Mesenchymal stem cell (in vitro differentiated cells and primary cell): ENCODE data around the gene SERGEF.

Source experiments
- DNase-seq: peaks from one replicate; pipeline ENCODE4 v3.0.0-alpha.2; 2013
- H2AFZ ChIP-seq: one replicate; pipeline ENCODE4 v1.6.1; 2013; ENCODE audit warnings: low read depth, mild to moderate bottlenecking, control low read depth, inconsistent platforms, low read length, moderate library complexity
- H2AK5ac ChIP-seq: 2 replicates; pipeline ENCODE4 v1.6.1; 2013; ENCODE audit warnings: low read length, moderate library complexity, mild to moderate bottlenecking, inconsistent platforms; ENCODE audit not compliant: severe bottlenecking
- H2BK120ac ChIP-seq: one replicate; pipeline ENCODE4 v1.6.1; 2013; ENCODE audit warnings: low read depth, mild to moderate bottlenecking, inconsistent platforms, low read length, moderate library complexity
- H2BK12ac ChIP-seq, 2 experiments: one replicate each; pipeline ENCODE4 v1.6.1; 2013; ENCODE audit warnings: inconsistent platforms in 2 of 2, low read length in 2 of 2, mild to moderate bottlenecking in 2 of 2, moderate library complexity in 2 of 2, control low read depth in 1 of 2
- H2BK15ac ChIP-seq: one replicate; pipeline ENCODE4 v1.6.1; 2013; ENCODE audit warnings: mild to moderate bottlenecking, low read depth, inconsistent platforms; ENCODE audit not compliant: poor library complexity, severe bottlenecking
- H2BK5ac ChIP-seq: 2 replicates; pipeline ENCODE4 v1.6.1; 2013; ENCODE audit warnings: low read depth, mild to moderate bottlenecking, low read length, control low read depth, inconsistent platforms; ENCODE audit not compliant: poor library complexity, severe bottlenecking
- H3K14ac ChIP-seq, 2 experiments: one replicate each; pipeline ENCODE4 v1.6.1; 2013; ENCODE audit warnings: inconsistent platforms in 2 of 2, low read length in 2 of 2, control low read depth in 1 of 2, mild to moderate bottlenecking in 1 of 2, moderate library complexity in 1 of 2
- H3K18ac ChIP-seq, 2 experiments: one replicate each; pipeline ENCODE4 v1.6.1; 2013; ENCODE audit warnings: inconsistent platforms in 2 of 2, low read length in 2 of 2, control low read depth in 1 of 2, low read depth in 1 of 2, mild to moderate bottlenecking in 1 of 2
- H3K23ac ChIP-seq, 2 experiments: one replicate each; pipeline ENCODE4 v1.6.1; 2013; ENCODE audit warnings: inconsistent platforms in 2 of 2, low read length in 2 of 2, mild to moderate bottlenecking in 2 of 2, moderate library complexity in 2 of 2, control low read depth in 1 of 2
- H3K27ac ChIP-seq: 2 replicates; pipeline ENCODE4 v1.5.1; 2013; ENCODE audit warnings: mild to moderate bottlenecking, moderate library complexity, low read length, control low read depth, inconsistent platforms; ENCODE audit not compliant: poor library complexity, severe bottlenecking
- H3K27me3 ChIP-seq, 2 experiments: 2 replicates each; pipeline versions ENCODE4 v1.6.1 to v1.7.0; 2013; ENCODE audit warnings: low read length in 2 of 2, mild to moderate bottlenecking in 2 of 2, moderate library complexity in 2 of 2, control low read depth in 1 of 2, inconsistent platforms in 1 of 2; ENCODE audit not compliant: control insufficient read depth in 1 of 2, insufficient read depth in 1 of 2
- H3K36me3 ChIP-seq, 2 experiments: 2 replicates each; pipeline versions ENCODE4 v1.6.1 to v1.7.0; 2013; ENCODE audit warnings: low read length in 2 of 2, control low read depth in 1 of 2, inconsistent platforms in 1 of 2, low read depth in 1 of 2, mild to moderate bottlenecking in 1 of 2; ENCODE audit not compliant: insufficient read depth in 2 of 2, control insufficient read depth in 1 of 2
- H3K4ac ChIP-seq, 2 experiments: one replicate each; pipeline ENCODE4 v1.6.1; 2013; ENCODE audit warnings: inconsistent platforms in 2 of 2, low read length in 2 of 2, mild to moderate bottlenecking in 2 of 2, moderate library complexity in 2 of 2, control low read depth in 1 of 2, low read depth in 1 of 2
- H3K4me1 ChIP-seq: 2 replicates; pipeline ENCODE4 v1.6.1; 2013; ENCODE audit warnings: low read depth, low read length, control low read depth; ENCODE audit not compliant: control insufficient read depth, insufficient read depth
- H3K4me2 ChIP-seq: 2 replicates; pipeline ENCODE4 v1.6.1; 2013; ENCODE audit warnings: low read length, mild to moderate bottlenecking, inconsistent platforms; ENCODE audit not compliant: poor library complexity, severe bottlenecking
- H3K4me3 ChIP-seq, 2 experiments: 2 replicates each; pipeline versions ENCODE4 v1.5.1 to v1.7.0; 2013; ENCODE audit warnings: low read length in 2 of 2, mild to moderate bottlenecking in 2 of 2, control low read depth in 1 of 2, low read depth in 1 of 2; ENCODE audit not compliant: insufficient read depth in 1 of 2
- H3K79me1 ChIP-seq: replicated peaks from 2 replicates; pipeline ENCODE4 v1.6.1; 2013; ENCODE audit warnings: mild to moderate bottlenecking, control low read depth, low read length, inconsistent platforms; ENCODE audit not compliant: poor library complexity, severe bottlenecking
- H3K9ac ChIP-seq: 2 replicates; pipeline ENCODE4 v1.7.0; 2013; ENCODE audit warnings: mild to moderate bottlenecking, low read length, moderate library complexity
- H3K9me3 ChIP-seq: 2 replicates; pipeline ENCODE4 v1.7.0; 2013; ENCODE audit warnings: mild to moderate bottlenecking, low read length; ENCODE audit not compliant: control insufficient read depth
- H4K8ac ChIP-seq: one replicate; pipeline ENCODE4 v1.6.1; 2013; ENCODE audit warnings: inconsistent platforms, mild to moderate bottlenecking, low read length, moderate library complexity
- H4K91ac ChIP-seq: one replicate; pipeline ENCODE4 v1.6.1; 2013; ENCODE audit warnings: mild to moderate bottlenecking, low read length, inconsistent platforms
- WGBS: methylation state at CpG from one replicate; pipeline ENCODE4 v1.1.7; 2013; ENCODE audit warnings: mixed read lengths; 5-methylcytosine and 5-hydroxymethylcytosine counted together

Gene SERGEF

GRCh38 chr11:18022419-18022818, 9.6 kb upstream of the SERGEF start:
- no peaks in the 10 kb centered on the region for H3K9me3 ChIP-seq
- DNase-seq: no peak
- H3K9ac ChIP-seq: no peak overlapping the region
- H3K79me1 ChIP-seq: no peaks in the 10 kb centered on the region
- no peak overlapping the region for H3K4me3 ChIP-seq
- H3K14ac ChIP-seq: no peak overlapping the region
- H2BK5ac ChIP-seq: no peak overlapping the region
- H2AFZ ChIP-seq: no peak overlapping the region
- no peak overlapping the region for H2BK15ac ChIP-seq
- H3K4ac ChIP-seq: no peak overlapping the region
- H2AK5ac ChIP-seq: no peak overlapping the region
- no peak overlapping the region for H4K91ac ChIP-seq
- no peak overlapping the region for H3K23ac ChIP-seq
- no peaks in the 10 kb centered on the region for H3K4me1 ChIP-seq
- no peak overlapping the region for H3K27ac ChIP-seq
- no peak overlapping the region for H2BK12ac ChIP-seq
- WGBS: no CpG with 5 or more reads among the region's 1 CpG
- no peaks in the 10 kb centered on the region for H3K36me3 ChIP-seq
- H4K8ac ChIP-seq: no peak overlapping the region
- H3K18ac ChIP-seq: no peak overlapping the region
- no peak overlapping the region for H3K4me2 ChIP-seq
- no peaks in the 10 kb centered on the region for H3K27me3 ChIP-seq
- H2BK120ac ChIP-seq: no peak overlapping the region

- no peak overlapping the region for H2AFZ ChIP-seq
- H3K4me3 ChIP-seq: no peak overlapping the region
- no peak overlapping the region for H3K4ac ChIP-seq
- H3K18ac ChIP-seq: no peak overlapping the region
- no peak overlapping the region for H3K23ac ChIP-seq
- no peak overlapping the region for H3K27ac ChIP-seq
- no peak overlapping the region for H2BK5ac ChIP-seq
- H3K27me3 ChIP-seq: peaks cover 0 to 4% of the 10 kb centered on the region in 2 experiments
- H4K8ac ChIP-seq: no peak overlapping the region
- no peaks in the 10 kb centered on the region for H3K79me1 ChIP-seq
- H2BK12ac ChIP-seq: no peak overlapping the region
- H3K9ac ChIP-seq: no peak overlapping the region
- no peaks in the 10 kb centered on the region for H3K9me3 ChIP-seq
- no peak overlapping the region for H2AK5ac ChIP-seq
- H2BK15ac ChIP-seq: no peak overlapping the region
- H3K36me3 ChIP-seq: no peaks in the 10 kb centered on the region
- H4K91ac ChIP-seq: no peak overlapping the region
- no peak overlapping the region for H3K4me2 ChIP-seq
- no peak for DNase-seq
- H3K14ac ChIP-seq: no peak overlapping the region
- no peaks in the 10 kb centered on the region for H3K4me1 ChIP-seq
- no peak overlapping the region for H2BK120ac ChIP-seq
Measured at GRCh38 chr11:18019650-18020049, 6.8 kb upstream of the SERGEF start.

- Histone ChIP-seq H2BK5ac (no peak overlapping the region), H2AFZ (no peak overlapping the region), H3K4me1 (peaks cover 8% of the 10 kb centered on the region), H3K9me3 (no peaks in the 10 kb centered on the region), H2BK15ac (no peak overlapping the region), H3K36me3 (no peaks in the 10 kb centered on the region), H3K4me2 (no peak overlapping the region), H2AK5ac (no peak overlapping the region), H3K18ac (no peak overlapping the region), H3K79me1 (peaks cover 2% of the 10 kb centered on the region), H3K27ac (no peak overlapping the region), H3K27me3 (peaks cover 0 to 4% of the 10 kb centered on the region in 2 experiments), H3K4ac (no peak overlapping the region), H4K91ac (no peak overlapping the region), H4K8ac (no peak overlapping the region), H2BK12ac (no peak overlapping the region), H3K23ac (no peak overlapping the region), H3K4me3 (no peak overlapping the region), H2BK120ac (no peak overlapping the region), H3K9ac (no peak overlapping the region), H3K14ac (no peak overlapping the region)
- DNase-seq: no peak
- WGBS: 87% methylated on average over 2 of the region's 2 CpGs
Measured at GRCh38 chr11:18016789-18017188, 3.9 kb upstream of the SERGEF start.

GRCh38 chr11:18014876-18015275, 2.0 kb upstream of the SERGEF start:
- no peak overlapping the region for H3K27ac ChIP-seq
- no peak overlapping the region for H2AFZ ChIP-seq
- no peak overlapping the region for H3K18ac ChIP-seq
- H3K36me3 ChIP-seq: no peaks in the 10 kb centered on the region
- no peak overlapping the region for H3K23ac ChIP-seq
- no peak overlapping the region for H3K9ac ChIP-seq
- no peak overlapping the region for H4K91ac ChIP-seq
- H4K8ac ChIP-seq: no peak overlapping the region
- no peak overlapping the region for H2BK12ac ChIP-seq
- H2BK120ac ChIP-seq: no peak overlapping the region
- H3K4ac ChIP-seq: no peak overlapping the region
- peaks cover 9% of the 10 kb centered on the region for H3K4me1 ChIP-seq
- H3K14ac ChIP-seq: no peak overlapping the region
- no peak overlapping the region for H2BK15ac ChIP-seq
- H2AK5ac ChIP-seq: no peak overlapping the region
- H3K27me3 ChIP-seq: peaks cover 0 to 4% of the 10 kb centered on the region in 2 experiments
- H3K79me1 ChIP-seq: peaks cover 12% of the 10 kb centered on the region
- no peak for DNase-seq
- no peak overlapping the region for H3K4me2 ChIP-seq
- H3K4me3 ChIP-seq: no peak overlapping the region
- no peak overlapping the region for H2BK5ac ChIP-seq
- H3K9me3 ChIP-seq: no peaks in the 10 kb centered on the region
